ENCODE results near the gene RASA1. TPM values are rescaled to one million over a fixed set of nuclear protein-coding genes. Genes with fewer than 3 reads are reported as not detected.

Gene RASA1
- total and polyA plus RNA-seq, 9 of the 15 experiments (the other 6 are each of a cell fraction or from before 2014, with no cell fraction given): 3.2 to 17.3 (median 9.2) TPM

DNA sequence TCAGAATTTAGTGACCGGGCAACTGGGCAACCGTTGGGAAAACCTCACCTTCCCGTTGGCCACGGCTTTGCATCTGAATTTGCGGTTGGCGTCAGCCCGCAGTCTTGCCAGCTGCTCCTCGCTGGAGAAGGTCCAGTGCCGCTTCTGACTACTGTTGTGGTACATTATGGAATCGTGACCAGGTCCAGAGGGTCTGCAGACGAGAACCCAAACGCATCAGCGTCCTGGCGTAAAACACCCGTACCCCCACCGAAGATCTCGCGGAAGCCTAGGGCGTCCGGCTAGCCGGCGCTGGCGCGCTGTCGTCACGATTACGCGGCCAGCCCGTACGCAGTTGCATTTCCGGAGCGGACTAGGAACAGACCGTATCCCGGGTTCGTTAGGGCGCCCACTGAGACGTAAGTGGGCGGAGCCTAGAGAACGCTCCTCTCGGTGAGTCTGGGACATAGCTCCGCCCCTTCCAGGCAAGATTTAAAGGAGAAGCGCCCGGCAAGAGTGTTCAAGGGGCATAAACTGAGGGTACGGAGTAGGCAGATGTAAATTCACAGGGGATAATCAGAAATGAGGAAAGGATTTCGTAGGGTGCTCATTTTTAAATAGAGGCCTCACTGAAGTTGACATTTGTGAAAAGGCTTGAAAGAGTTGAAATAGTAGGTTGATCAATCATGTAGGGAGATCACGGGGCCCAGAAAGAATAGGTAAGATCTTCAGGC lies 145.1 kb downstream of the RASA1 start, which contains the start of gene CCNH (continued):
- TF ChIP-seq, protein P1, sequence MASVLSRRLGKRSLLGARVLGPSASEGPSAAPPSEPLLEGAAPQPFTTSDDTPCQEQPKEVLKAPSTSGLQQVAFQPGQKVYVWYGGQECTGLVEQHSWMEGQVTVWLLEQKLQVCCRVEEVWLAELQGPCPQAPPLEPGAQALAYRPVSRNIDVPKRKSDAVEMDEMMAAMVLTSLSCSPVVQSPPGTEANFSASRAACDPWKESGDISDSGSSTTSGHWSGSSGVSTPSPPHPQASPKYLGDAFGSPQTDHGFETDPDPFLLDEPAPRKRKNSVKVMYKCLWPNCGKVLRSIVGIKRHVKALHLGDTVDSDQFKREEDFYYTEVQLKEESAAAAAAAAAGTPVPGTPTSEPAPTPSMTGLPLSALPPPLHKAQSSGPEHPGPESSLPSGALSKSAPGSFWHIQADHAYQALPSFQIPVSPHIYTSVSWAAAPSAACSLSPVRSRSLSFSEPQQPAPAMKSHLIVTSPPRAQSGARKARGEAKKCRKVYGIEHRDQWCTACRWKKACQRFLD (CRISPR knock-in tag; IDR thresholded peaks at IDR 0.05): peak; percentile 43; the same call in 1 of the 2 replicates
- TF ChIP-seq NFE2 (IDR thresholded peaks at IDR 0.05; ENCODE audit: low read depth): no peak
- TF ChIP-seq ZNF316 (IDR thresholded peaks at IDR 0.05): no peak
- TF ChIP-seq SAFB2 (IDR thresholded peaks at IDR 0.05; ENCODE audit: borderline replicate concordance, low read depth, low read length, severe bottlenecking): no peak
- TF ChIP-seq ZNF561 (CRISPR knock-in tag; conservative IDR thresholded peaks at IDR 0.05): no peak
- peak; percentile 88 for TF ChIP-seq GABPA (tag; conservative IDR thresholded peaks at IDR 0.05; ENCODE audit: low read depth)
- TF ChIP-seq GATA2 (CRISPR knock-in tag; IDR thresholded peaks at IDR 0.05): no peak
- TF ChIP-seq, protein P2, sequence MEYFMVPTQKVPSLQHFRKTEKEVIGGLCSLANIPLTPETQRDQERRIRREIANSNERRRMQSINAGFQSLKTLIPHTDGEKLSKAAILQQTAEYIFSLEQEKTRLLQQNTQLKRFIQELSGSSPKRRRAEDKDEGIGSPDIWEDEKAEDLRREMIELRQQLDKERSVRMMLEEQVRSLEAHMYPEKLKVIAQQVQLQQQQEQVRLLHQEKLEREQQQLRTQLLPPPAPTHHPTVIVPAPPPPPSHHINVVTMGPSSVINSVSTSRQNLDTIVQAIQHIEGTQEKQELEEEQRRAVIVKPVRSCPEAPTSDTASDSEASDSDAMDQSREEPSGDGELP (CRISPR knock-in tag; IDR thresholded peaks at IDR 0.05; ENCODE audit: borderline replicate concordance): peak; percentile 64; the same call in 1 of the 2 replicates
- no peak for TF ChIP-seq PYGO2 (tag; IDR thresholded peaks at IDR 0.05)
- TF ChIP-seq ZNF212 (CRISPR knock-in tag; IDR thresholded peaks at IDR 0.05): no peak
- TF ChIP-seq CBX1 (IDR thresholded peaks at IDR 0.05; ENCODE audit: low read depth): no peak
- peak; percentile 81 for TF ChIP-seq PHF20 (IDR thresholded peaks at IDR 0.05; ENCODE audit: partially characterized antibody)
- TF ChIP-seq, protein P3, sequence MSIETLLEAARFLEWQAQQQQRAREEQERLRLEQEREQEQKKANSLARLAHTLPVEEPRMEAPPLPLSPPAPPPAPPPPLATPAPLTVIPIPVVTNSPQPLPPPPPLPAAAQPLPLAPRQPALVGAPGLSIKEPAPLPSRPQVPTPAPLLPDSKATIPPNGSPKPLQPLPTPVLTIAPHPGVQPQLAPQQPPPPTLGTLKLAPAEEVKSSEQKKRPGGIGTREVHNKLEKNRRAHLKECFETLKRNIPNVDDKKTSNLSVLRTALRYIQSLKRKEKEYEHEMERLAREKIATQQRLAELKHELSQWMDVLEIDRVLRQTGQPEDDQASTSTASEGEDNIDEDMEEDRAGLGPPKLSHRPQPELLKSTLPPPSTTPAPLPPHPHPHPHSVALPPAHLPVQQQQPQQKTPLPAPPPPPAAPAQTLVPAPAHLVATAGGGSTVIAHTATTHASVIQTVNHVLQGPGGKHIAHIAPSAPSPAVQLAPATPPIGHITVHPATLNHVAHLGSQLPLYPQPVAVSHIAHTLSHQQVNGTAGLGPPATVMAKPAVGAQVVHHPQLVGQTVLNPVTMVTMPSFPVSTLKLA (conservative IDR thresholded peaks at IDR 0.05): peak in 1 of 2 experiments; percentile 46; a peak in 2 of 4 replicates
- TF ChIP-seq ZEB2 (IDR thresholded peaks at IDR 0.05): no peak
- TF ChIP-seq, protein P4, sequence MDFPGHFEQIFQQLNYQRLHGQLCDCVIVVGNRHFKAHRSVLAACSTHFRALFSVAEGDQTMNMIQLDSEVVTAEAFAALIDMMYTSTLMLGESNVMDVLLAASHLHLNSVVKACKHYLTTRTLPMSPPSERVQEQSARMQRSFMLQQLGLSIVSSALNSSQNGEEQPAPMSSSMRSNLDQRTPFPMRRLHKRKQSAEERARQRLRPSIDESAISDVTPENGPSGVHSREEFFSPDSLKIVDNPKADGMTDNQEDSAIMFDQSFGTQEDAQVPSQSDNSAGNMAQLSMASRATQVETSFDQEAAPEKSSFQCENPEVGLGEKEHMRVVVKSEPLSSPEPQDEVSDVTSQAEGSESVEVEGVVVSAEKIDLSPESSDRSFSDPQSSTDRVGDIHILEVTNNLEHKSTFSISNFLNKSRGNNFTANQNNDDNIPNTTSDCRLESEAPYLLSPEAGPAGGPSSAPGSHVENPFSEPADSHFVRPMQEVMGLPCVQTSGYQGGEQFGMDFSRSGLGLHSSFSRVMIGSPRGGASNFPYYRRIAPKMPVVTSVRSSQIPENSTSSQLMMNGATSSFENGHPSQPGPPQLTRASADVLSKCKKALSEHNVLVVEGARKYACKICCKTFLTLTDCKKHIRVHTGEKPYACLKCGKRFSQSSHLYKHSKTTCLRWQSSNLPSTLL (IDR thresholded peaks at IDR 0.05): no peak
- TF ChIP-seq YBX1 (IDR thresholded peaks at IDR 0.05): no peak
- TF ChIP-seq RBBP5 (IDR thresholded peaks at IDR 0.05; ENCODE audit: borderline replicate concordance, insufficient read depth, low read length, poor library complexity, severe bottlenecking): peak; percentile 81
- no peak for TF ChIP-seq ZC3H8 (IDR thresholded peaks at IDR 0.05)
- TF ChIP-seq HDAC6 (IDR thresholded peaks at IDR 0.05; ENCODE audit: low read depth, low read length): no peak
- TF ChIP-seq SMARCB1 (IDR thresholded peaks at IDR 0.05; ENCODE audit: insufficient read length, low read depth): no peak
- TF ChIP-seq, protein P5, sequence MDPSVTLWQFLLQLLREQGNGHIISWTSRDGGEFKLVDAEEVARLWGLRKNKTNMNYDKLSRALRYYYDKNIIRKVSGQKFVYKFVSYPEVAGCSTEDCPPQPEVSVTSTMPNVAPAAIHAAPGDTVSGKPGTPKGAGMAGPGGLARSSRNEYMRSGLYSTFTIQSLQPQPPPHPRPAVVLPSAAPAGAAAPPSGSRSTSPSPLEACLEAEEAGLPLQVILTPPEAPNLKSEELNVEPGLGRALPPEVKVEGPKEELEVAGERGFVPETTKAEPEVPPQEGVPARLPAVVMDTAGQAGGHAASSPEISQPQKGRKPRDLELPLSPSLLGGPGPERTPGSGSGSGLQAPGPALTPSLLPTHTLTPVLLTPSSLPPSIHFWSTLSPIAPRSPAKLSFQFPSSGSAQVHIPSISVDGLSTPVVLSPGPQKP (CRISPR knock-in tag; IDR thresholded peaks at IDR 0.05): no peak
- no peak for TF ChIP-seq OTX1 (CRISPR knock-in tag; IDR thresholded peaks at IDR 0.05)
- TF ChIP-seq TRIM28 (IDR thresholded peaks at IDR 0.05): no peak

Data from K562 (cell line).